ENCODE results near the gene PKNOX2.

- TF ChIP-seq CTCF (IDR thresholded peaks at IDR 0.05) (no peak), POLR2A (IDR thresholded peaks at IDR 0.05; ENCODE audit: low read depth) (no peak), POLR2AphosphoS5 (IDR thresholded peaks at IDR 0.05) (no peak), EP300 (IDR thresholded peaks at IDR 0.05) (no peak)
Observed at GRCh38 chr11:125299061-125299615, 134.6 kb downstream of the PKNOX2 start.

All from esophagus muscularis mucosa (tissue), 4 donors.